ENCODE results near the gene ZKSCAN3.

Gene ZKSCAN3

GRCh38 chr6:28384143-28384533, 34.4 kb downstream of the ZKSCAN3 start:
- TF ChIP-seq PPARA (CRISPR knock-in tag; IDR thresholded peaks at IDR 0.05; ENCODE audit: borderline replicate concordance) (no peak), GLIS3 (CRISPR knock-in tag; IDR thresholded peaks at IDR 0.05) (no peak), TCF4 (CRISPR knock-in tag; IDR thresholded peaks at IDR 0.05; ENCODE audit: borderline replicate concordance) (no peak), ZNF70 (CRISPR knock-in tag; IDR thresholded peaks at IDR 0.05) (no peak), PATZ1 (CRISPR knock-in tag; IDR thresholded peaks at IDR 0.05; ENCODE audit: borderline replicate concordance) (no peak), ZNF565 (CRISPR knock-in tag; conservative IDR thresholded peaks at IDR 0.05; ENCODE audit: low read depth) (no peak)
- ATAC-seq, result no peak

GRCh38 chr6:28390688-28391087, 40.9 kb downstream of the ZKSCAN3 start:
- TF ChIP-seq TCF4 (CRISPR knock-in tag; IDR thresholded peaks at IDR 0.05; ENCODE audit: borderline replicate concordance) (no peak), ZNF70 (CRISPR knock-in tag; IDR thresholded peaks at IDR 0.05) (no peak), RARB (CRISPR knock-in tag; IDR thresholded peaks at IDR 0.05) (no peak), CSRNP3 (CRISPR knock-in tag; IDR thresholded peaks at IDR 0.05) (no peak), CSDC2 (CRISPR knock-in tag; IDR thresholded peaks at IDR 0.05) (no peak), TSHZ2 (CRISPR knock-in tag; IDR thresholded peaks at IDR 0.05) (no peak), CREB5 (CRISPR knock-in tag; IDR thresholded peaks at IDR 0.05; ENCODE audit: low read depth) (no peak), PPARA (CRISPR knock-in tag; IDR thresholded peaks at IDR 0.05; ENCODE audit: borderline replicate concordance) (no peak), GLIS3 (CRISPR knock-in tag; IDR thresholded peaks at IDR 0.05) (no peak), BACH2 (CRISPR knock-in tag; IDR thresholded peaks at IDR 0.05; ENCODE audit: borderline replicate concordance) (no peak), ISL1 (CRISPR knock-in tag; IDR thresholded peaks at IDR 0.05) (no peak), SNAI2 (CRISPR knock-in tag; IDR thresholded peaks at IDR 0.05) (no peak), ZNF565 (CRISPR knock-in tag; conservative IDR thresholded peaks at IDR 0.05; ENCODE audit: low read depth) (no peak)
- ATAC-seq, result no peak

GRCh38 chr6:28393912-28394662, 44.3 kb downstream of the ZKSCAN3 start:
- TF ChIP-seq CSDC2 (CRISPR knock-in tag; IDR thresholded peaks at IDR 0.05) (no peak), SNAI2 (CRISPR knock-in tag; IDR thresholded peaks at IDR 0.05) (no peak), ARNTL (CRISPR knock-in tag; IDR thresholded peaks at IDR 0.05; ENCODE audit: borderline replicate concordance, low read depth) (no peak), POU6F1 (CRISPR knock-in tag; IDR thresholded peaks at IDR 0.05; ENCODE audit: borderline replicate concordance, low read depth) (no peak), ESRRG (CRISPR knock-in tag; IDR thresholded peaks at IDR 0.05) (no peak), ZNF8 (CRISPR knock-in tag; IDR thresholded peaks at IDR 0.05) (no peak), ZNF565 (CRISPR knock-in tag; conservative IDR thresholded peaks at IDR 0.05; ENCODE audit: low read depth) (no peak), ZNF70 (CRISPR knock-in tag; IDR thresholded peaks at IDR 0.05) (no peak), ZC3H10 (CRISPR knock-in tag; IDR thresholded peaks at IDR 0.05) (no peak), TOX (CRISPR knock-in tag; IDR thresholded peaks at IDR 0.05; ENCODE audit: borderline replicate concordance) (no peak), ZFP30 (CRISPR knock-in tag; IDR thresholded peaks at IDR 0.05) (no peak), PPARA (CRISPR knock-in tag; IDR thresholded peaks at IDR 0.05; ENCODE audit: borderline replicate concordance) (no peak), BACH2 (CRISPR knock-in tag; IDR thresholded peaks at IDR 0.05; ENCODE audit: borderline replicate concordance) (no peak), CSRNP3 (CRISPR knock-in tag; IDR thresholded peaks at IDR 0.05) (no peak), ISL1 (CRISPR knock-in tag; IDR thresholded peaks at IDR 0.05) (no peak), PATZ1 (CRISPR knock-in tag; IDR thresholded peaks at IDR 0.05; ENCODE audit: borderline replicate concordance) (no peak), ZFP3 (CRISPR knock-in tag; IDR thresholded peaks at IDR 0.05) (no peak)
- no peak for ATAC-seq
